Measurements from ENCODE around the gene IGSF21.

IGSF21 gene

DNA sequence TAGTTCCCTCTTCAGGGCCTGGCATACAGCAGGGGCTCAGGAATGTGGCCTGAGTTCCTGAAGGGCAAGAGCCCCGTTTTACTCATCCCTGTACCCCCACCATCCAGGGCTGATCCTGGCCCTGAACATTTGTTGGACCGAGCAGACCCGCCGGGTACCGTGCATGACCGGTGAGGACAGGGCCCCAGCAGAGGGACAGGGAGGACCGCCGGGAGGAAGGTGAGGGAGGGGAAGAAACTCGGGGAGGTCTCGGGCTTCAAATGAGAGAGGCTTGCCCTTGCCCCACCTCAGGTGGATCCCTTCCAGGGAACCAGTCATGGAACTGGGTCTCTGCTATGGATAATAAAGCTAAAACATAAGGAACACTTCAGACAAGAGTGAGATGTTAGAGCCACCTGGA, 205.4 kb downstream of the IGSF21 start:
- DNase-seq (ENCODE audit: insufficient read length, low spot score) (no peak), FAIRE-seq (no peak)
- TF ChIP-seq POLR2A (IDR thresholded peaks at IDR 0.05; ENCODE audit: low read depth, low read length) (no peak), TAF1 (IDR thresholded peaks at IDR 0.05; ENCODE audit: low read depth, low read length) (no peak), PAX5 (IDR thresholded peaks at IDR 0.05; ENCODE audit: insufficient read depth, low read length, severe bottlenecking) (no peak), POU2F2 (IDR thresholded peaks at IDR 0.05; ENCODE audit: low read depth, low read length) (no peak), POLR2AphosphoS5 (IDR thresholded peaks at IDR 0.05; ENCODE audit: low read depth, low read length) (no peak), SPI1 (IDR thresholded peaks at IDR 0.05; ENCODE audit: low read depth, low read length) (no peak)

DNA sequence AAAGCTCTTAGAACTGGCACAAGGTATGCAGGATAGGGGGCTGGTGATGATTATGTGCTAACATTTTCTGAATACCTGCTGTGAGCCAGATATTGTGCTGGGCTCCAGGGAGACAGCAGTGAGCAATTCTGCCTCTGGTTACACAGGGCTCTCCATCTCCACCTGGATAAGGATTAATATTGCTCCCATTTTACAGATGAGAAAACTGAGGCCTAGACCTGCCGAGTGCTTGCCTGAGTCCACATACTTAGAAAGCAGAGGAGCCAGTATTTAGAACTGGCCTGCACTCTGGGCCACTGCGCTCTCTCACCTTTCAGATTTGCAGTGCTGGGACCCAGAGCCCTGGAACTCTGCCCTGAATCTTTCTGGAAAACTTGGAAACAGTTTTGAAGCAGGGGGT, 205.9 kb downstream of the IGSF21 start:
- TF ChIP-seq TAF1 (IDR thresholded peaks at IDR 0.05; ENCODE audit: low read depth, low read length) (no peak), POLR2AphosphoS5 (IDR thresholded peaks at IDR 0.05; ENCODE audit: low read depth, low read length) (no peak), POLR2A (IDR thresholded peaks at IDR 0.05; ENCODE audit: low read depth, low read length) (no peak), PAX5 (IDR thresholded peaks at IDR 0.05; ENCODE audit: insufficient read depth, low read length, severe bottlenecking) (no peak), POU2F2 (IDR thresholded peaks at IDR 0.05; ENCODE audit: low read depth, low read length) (no peak), SPI1 (IDR thresholded peaks at IDR 0.05; ENCODE audit: low read depth, low read length) (no peak)
- no peak for FAIRE-seq
- DNase-seq (ENCODE audit: insufficient read length, low spot score), result no peak

DNA sequence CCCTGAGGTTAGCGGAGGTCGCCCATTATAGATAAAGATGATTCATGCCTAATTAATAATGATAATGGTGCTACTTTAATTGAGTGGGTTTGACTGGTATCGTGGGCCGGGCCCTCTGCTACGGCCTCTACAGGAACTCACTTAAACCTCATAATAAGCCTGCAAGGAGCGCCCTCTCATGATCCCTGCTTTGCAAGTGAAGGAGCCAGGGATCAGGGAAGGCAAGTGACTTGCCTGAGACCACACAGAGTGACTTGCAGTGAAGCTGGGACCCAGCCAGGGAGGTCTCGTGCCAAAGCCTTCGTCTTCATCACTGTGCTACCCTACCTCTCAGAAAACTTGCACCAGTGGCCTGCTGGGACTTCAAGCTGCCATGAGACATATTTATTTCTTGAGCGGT, 206.8 kb downstream of the IGSF21 start:
- DNase-seq (ENCODE audit: insufficient read length, low spot score) (no peak), FAIRE-seq (no peak)
- TF ChIP-seq TAF1 (IDR thresholded peaks at IDR 0.05; ENCODE audit: low read depth, low read length) (no peak), POLR2A (IDR thresholded peaks at IDR 0.05; ENCODE audit: low read depth, low read length) (no peak), POU2F2 (IDR thresholded peaks at IDR 0.05; ENCODE audit: low read depth, low read length) (no peak), PAX5 (IDR thresholded peaks at IDR 0.05; ENCODE audit: insufficient read depth, low read length, severe bottlenecking) (no peak), POLR2AphosphoS5 (IDR thresholded peaks at IDR 0.05; ENCODE audit: low read depth, low read length) (no peak), SPI1 (IDR thresholded peaks at IDR 0.05; ENCODE audit: low read depth, low read length) (no peak)

DNA sequence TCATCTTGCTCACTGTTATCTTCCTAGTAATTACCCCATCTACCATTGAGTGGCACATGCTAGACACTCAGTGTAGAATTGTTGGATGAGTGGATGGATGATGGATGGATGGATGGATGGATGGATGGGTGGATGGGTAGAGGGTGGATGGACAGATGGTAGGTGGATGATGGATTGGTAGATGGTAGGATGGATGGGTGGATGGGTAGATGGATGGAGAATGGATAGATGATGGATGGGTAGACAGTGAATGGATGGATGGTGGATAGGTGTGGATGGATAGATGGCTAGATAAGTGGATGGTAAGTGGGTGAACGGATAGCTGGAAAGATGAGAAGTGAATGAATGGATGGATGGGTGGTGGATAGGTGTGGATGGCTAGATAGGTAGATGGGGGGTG, 207.9 kb downstream of the IGSF21 start:
- FAIRE-seq (no peak), DNase-seq (ENCODE audit: insufficient read length, low spot score) (no peak)
- no peak for TF ChIP-seq POLR2AphosphoS5 (IDR thresholded peaks at IDR 0.05; ENCODE audit: low read depth, low read length)
- TF ChIP-seq TAF1 (IDR thresholded peaks at IDR 0.05; ENCODE audit: low read depth, low read length), result no peak
- TF ChIP-seq SPI1 (IDR thresholded peaks at IDR 0.05; ENCODE audit: low read depth, low read length), result no peak
- no peak for TF ChIP-seq POU2F2 (IDR thresholded peaks at IDR 0.05; ENCODE audit: low read depth, low read length)
- no peak for TF ChIP-seq POLR2A (IDR thresholded peaks at IDR 0.05; ENCODE audit: low read depth, low read length)
- no peak for TF ChIP-seq PAX5 (IDR thresholded peaks at IDR 0.05; ENCODE audit: insufficient read depth, low read length, severe bottlenecking)

DNA sequence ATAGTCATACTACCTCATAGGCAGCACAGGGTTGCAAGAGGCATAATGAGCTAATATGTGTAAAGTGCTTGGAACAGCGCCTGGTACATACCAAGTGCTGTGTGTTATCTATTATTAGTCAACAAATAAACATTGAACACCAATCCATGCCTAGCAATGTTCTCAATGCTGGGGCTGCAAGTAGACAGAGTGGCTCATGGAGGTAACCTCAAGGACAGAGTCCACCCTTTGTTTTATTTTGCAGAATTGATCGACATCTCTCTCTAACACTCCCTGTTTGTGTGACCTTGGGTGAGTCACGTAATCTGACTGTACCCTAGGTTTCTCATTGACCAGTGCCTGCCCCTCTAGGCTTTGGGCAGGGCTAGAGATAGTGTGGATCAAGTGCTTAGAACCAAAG, 209.2 kb downstream of the IGSF21 start:
- FAIRE-seq (no peak), DNase-seq (ENCODE audit: insufficient read length, low spot score) (no peak)
- TF ChIP-seq TAF1 (IDR thresholded peaks at IDR 0.05; ENCODE audit: low read depth, low read length) (no peak), SPI1 (IDR thresholded peaks at IDR 0.05; ENCODE audit: low read depth, low read length) (no peak), POLR2A (IDR thresholded peaks at IDR 0.05; ENCODE audit: low read depth, low read length) (no peak), POU2F2 (IDR thresholded peaks at IDR 0.05; ENCODE audit: low read depth, low read length) (no peak), POLR2AphosphoS5 (IDR thresholded peaks at IDR 0.05; ENCODE audit: low read depth, low read length) (no peak), PAX5 (IDR thresholded peaks at IDR 0.05; ENCODE audit: insufficient read depth, low read length, severe bottlenecking) (no peak)

DNA sequence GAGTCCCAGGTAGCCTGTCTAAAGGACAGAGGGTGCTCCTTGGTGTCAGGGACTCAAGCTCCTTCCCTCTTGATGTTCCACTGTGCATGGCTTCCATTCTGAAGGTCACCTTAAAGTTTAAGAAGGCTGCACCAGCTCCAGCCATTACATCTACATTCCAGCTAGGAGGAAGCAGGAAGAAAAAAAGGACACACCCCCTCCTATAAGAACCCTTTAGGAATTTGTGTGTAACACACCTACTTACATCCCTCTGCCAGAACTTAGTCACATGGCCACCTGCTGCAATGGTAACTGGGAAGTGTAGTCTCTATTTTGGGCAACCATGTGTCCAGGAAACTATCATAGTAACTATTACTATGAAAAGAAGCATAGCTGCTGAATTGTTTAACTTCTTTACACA, 211.5 kb downstream of the IGSF21 start:
- FAIRE-seq (no peak), DNase-seq (ENCODE audit: insufficient read length, low spot score) (no peak)
- TF ChIP-seq PAX5 (IDR thresholded peaks at IDR 0.05; ENCODE audit: insufficient read depth, low read length, severe bottlenecking) (no peak), POLR2A (IDR thresholded peaks at IDR 0.05; ENCODE audit: low read depth, low read length) (no peak), SPI1 (IDR thresholded peaks at IDR 0.05; ENCODE audit: low read depth, low read length) (no peak), TAF1 (IDR thresholded peaks at IDR 0.05; ENCODE audit: low read depth, low read length) (no peak), POU2F2 (IDR thresholded peaks at IDR 0.05; ENCODE audit: low read depth, low read length) (no peak), POLR2AphosphoS5 (IDR thresholded peaks at IDR 0.05; ENCODE audit: low read depth, low read length) (no peak)

DNA sequence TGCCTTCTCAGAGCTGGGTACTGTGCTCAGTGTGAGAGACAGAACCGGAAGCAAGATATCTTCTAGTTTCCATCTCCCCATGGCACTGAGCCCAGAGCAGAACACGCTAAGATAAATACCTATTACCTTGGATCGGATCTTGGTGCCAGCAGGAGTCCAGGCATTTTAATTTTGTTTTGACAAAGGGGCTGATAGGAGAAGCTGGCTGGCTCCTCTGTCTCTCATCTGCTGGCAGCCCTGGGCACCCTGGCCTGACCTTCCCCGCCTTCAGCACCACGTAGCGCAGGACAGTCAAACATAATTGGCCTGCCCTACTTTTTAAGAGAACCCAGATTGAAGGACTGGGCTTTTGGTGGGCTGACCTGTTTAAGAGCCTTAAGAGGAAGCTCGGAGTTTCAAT, 212.5 kb downstream of the IGSF21 start:
- no peak for FAIRE-seq
- TF ChIP-seq PAX5 (IDR thresholded peaks at IDR 0.05; ENCODE audit: insufficient read depth, low read length, severe bottlenecking) (no peak), POU2F2 (IDR thresholded peaks at IDR 0.05; ENCODE audit: low read depth, low read length) (no peak)
- DNase-seq (ENCODE audit: insufficient read length, low spot score), result no peak

DNA sequence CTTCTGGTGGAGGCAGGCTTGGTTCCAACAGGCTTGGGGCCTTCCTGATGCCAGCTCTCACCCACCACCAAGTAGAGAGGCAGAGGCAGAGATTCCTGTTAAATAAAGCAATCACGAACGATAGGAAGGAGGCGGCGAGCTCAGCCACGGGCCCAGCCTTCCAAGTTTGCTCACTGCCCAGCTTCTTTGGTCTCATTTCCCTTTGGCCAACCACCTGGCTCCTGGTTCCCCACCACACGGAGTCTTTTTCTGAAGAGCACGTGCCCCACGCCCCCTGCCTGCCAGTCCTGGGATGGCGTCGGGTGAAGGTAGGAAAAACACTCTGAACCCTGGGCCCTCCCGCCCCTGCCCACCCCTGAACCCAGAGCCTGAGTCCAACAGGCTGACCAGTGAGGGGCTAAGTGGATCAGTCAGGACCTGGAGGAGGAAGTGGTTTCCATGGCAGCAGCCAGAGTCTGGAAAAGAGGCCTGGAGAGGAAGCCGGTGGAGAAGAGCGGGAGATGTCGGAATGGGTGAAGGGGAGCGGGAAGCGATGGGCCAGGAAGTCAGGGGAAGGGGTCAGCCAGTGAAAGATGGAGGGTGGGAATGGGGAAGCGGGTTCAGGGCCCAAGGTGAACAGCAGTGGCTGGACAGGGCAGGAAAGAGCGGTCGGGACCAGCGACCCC, 214.9 kb downstream of the IGSF21 start:
- DNase-seq (ENCODE audit: insufficient read length, low spot score) (no peak), FAIRE-seq (no peak)
- TF ChIP-seq SPI1 (IDR thresholded peaks at IDR 0.05; ENCODE audit: low read depth, low read length) (no peak), POLR2AphosphoS5 (IDR thresholded peaks at IDR 0.05; ENCODE audit: low read depth, low read length) (no peak), POLR2A (IDR thresholded peaks at IDR 0.05; ENCODE audit: low read depth, low read length) (no peak), TAF1 (IDR thresholded peaks at IDR 0.05; ENCODE audit: low read depth, low read length) (no peak), POU2F2 (IDR thresholded peaks at IDR 0.05; ENCODE audit: low read depth, low read length) (no peak), PAX5 (IDR thresholded peaks at IDR 0.05; ENCODE audit: insufficient read depth, low read length, severe bottlenecking) (no peak)

DNA sequence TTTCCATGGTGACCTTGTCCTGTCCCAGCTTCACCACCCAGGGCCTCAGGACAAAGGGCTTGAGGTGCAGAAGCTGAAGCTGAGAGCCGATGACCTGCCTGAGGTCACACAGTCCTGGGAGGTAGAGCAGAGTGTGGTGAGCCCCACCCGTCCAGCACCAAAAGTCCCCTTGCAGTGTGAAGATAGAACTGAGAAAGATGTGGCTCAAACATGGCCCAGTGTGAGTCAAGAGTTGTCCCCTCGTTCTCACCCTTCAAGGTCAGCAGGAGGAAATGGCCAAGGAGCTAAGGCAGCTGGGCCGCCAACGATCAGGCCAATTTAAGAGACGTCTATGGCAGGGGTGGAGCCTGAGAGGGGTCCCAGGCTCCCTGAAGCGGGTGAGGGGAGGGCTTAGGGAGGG, 215.7 kb downstream of the IGSF21 start:
- FAIRE-seq (no peak), DNase-seq (ENCODE audit: insufficient read length, low spot score) (no peak)
- no peak for TF ChIP-seq TAF1 (IDR thresholded peaks at IDR 0.05; ENCODE audit: low read depth, low read length)
- no peak for TF ChIP-seq POLR2A (IDR thresholded peaks at IDR 0.05; ENCODE audit: low read depth, low read length)
- TF ChIP-seq POLR2AphosphoS5 (IDR thresholded peaks at IDR 0.05; ENCODE audit: low read depth, low read length), result no peak
- TF ChIP-seq SPI1 (IDR thresholded peaks at IDR 0.05; ENCODE audit: low read depth, low read length), result no peak
- TF ChIP-seq PAX5 (IDR thresholded peaks at IDR 0.05; ENCODE audit: insufficient read depth, low read length, severe bottlenecking), result no peak
- TF ChIP-seq POU2F2 (IDR thresholded peaks at IDR 0.05; ENCODE audit: low read depth, low read length), result no peak

DNA sequence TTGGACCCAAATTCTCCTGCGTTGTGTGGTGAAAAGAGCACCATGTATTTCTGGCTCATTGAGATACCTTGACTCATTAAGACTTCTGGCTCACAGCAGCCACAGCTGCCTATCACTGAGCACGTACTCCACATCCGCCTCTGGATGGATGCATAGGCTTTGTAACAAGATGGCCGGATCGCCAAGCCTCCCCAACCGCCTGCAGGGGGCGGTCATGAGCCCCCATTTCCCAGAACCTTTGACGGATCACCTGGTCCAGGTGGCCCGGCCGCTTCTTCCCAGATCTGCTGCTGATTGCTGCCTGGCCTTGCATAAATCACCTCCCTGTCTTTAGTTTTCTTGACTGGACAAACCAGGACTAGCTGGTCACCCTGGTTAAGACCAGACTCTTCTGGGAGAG, 216.6 kb downstream of the IGSF21 start:
- FAIRE-seq (no peak), DNase-seq (ENCODE audit: insufficient read length, low spot score) (no peak)
- no peak for TF ChIP-seq TAF1 (IDR thresholded peaks at IDR 0.05; ENCODE audit: low read depth, low read length)
- TF ChIP-seq PAX5 (IDR thresholded peaks at IDR 0.05; ENCODE audit: insufficient read depth, low read length, severe bottlenecking), result no peak
- TF ChIP-seq POLR2AphosphoS5 (IDR thresholded peaks at IDR 0.05; ENCODE audit: low read depth, low read length), result no peak
- no peak for TF ChIP-seq POLR2A (IDR thresholded peaks at IDR 0.05; ENCODE audit: low read depth, low read length)
- no peak for TF ChIP-seq POU2F2 (IDR thresholded peaks at IDR 0.05; ENCODE audit: low read depth, low read length)
- TF ChIP-seq SPI1 (IDR thresholded peaks at IDR 0.05; ENCODE audit: low read depth, low read length), result no peak

All from GM12891 (cell line).